Renal cortex interstitium (tissue), 15 donors: ENCODE data around the gene ZNF146. TPM values are rescaled to one million over a fixed set of nuclear protein-coding genes. Genes with fewer than 3 reads are reported as not detected.
"Not testable (repeated sequence)": the region's sequence is repeated elsewhere in the genome, so short reads cannot be mapped to it uniquely, and the experiment has no call there.

Source experiments
- DNase-seq, 11 donors: peaks; one replicate each; pipeline ENCODE4 v3.0.0-alpha.2; 2013; ENCODE audit warnings: low read depth in 9 of 11, low spot score in 4 of 11; ENCODE audit errors: extremely low read depth in 1 of 11
- long read RNA-seq, 16 experiments: transcript quantifications; one replicate each; lab custom pipeline, GENCODE V29; 2026
- polyA plus RNA-seq, 3 donors: library from polyadenylated mRNA; unstranded; fragments of 120-200 nt; gene quantifications; one replicate each; pipeline ENCODE4 v1.2.1, GENCODE V29; 2013; ENCODE audit not compliant: insufficient read length in 3 of 3

Gene ZNF146
- polyA plus RNA-seq = 100 to 1,000 TPM; 123 to 168 (median 139) TPM
- long read RNA-seq, donor 1, transcript ZNF146-201 (4 exons, 3,326 nt) = minor isoform, 7 of 22 reads
- long read RNA-seq, donor 1, transcript ZNF146-202 (3 exons, 3,780 nt) = major isoform, 10 of 22 reads
- long read RNA-seq, donor 1, partial matches to known transcripts = 0 of 22 reads
- long read RNA-seq, donor 1, other reads (novel, unspliced or antisense) = 0 of 22 reads
- long read RNA-seq, donor 2, transcript ZNF146-202 (3 exons, 3,780 nt) = minor isoform, 7 of 45 reads
- long read RNA-seq, donor 2, transcript ZNF146-201 (4 exons, 3,326 nt) = major isoform, 15 of 45 reads
- long read RNA-seq, donor 2, partial matches to known transcripts = 19 of 45 reads
- long read RNA-seq, donor 2, other reads (novel, unspliced or antisense) = 0 of 45 reads
- long read RNA-seq, donor 3, transcript ZNF146-201 (4 exons, 3,326 nt) = major isoform, 29 of 51 reads
- long read RNA-seq, donor 3, transcript ZNF146-205 (3 exons, 533 nt) = minor isoform, 7 of 51 reads
- long read RNA-seq, donor 3, transcript ZNF146-202 (3 exons, 3,780 nt) = minor isoform, 13 of 51 reads
- long read RNA-seq, donor 3, partial matches to known transcripts = 0 of 51 reads
- long read RNA-seq, donor 3, other reads (novel, unspliced or antisense) = 0 of 51 reads
- long read RNA-seq, donor 4, transcript ZNF146-202 (3 exons, 3,780 nt) = major isoform, 9 of 19 reads
- long read RNA-seq, donor 4, transcript ZNF146-201 (4 exons, 3,326 nt) = minor isoform, 6 of 19 reads
- long read RNA-seq, donor 4, partial matches to known transcripts = 0 of 19 reads
- long read RNA-seq, donor 4, other reads (novel, unspliced or antisense) = 0 of 19 reads
- long read RNA-seq, donor 5, transcript ZNF146-202 (3 exons, 3,780 nt) = minor isoform, 7 of 47 reads
- long read RNA-seq, donor 5, transcript ZNF146-201 (4 exons, 3,326 nt) = major isoform, 20 of 47 reads
- long read RNA-seq, donor 5, partial matches to known transcripts = 8 of 47 reads
- long read RNA-seq, donor 5, other reads (novel, unspliced or antisense) = 5 of 47 reads
- long read RNA-seq, donor 6, transcript ZNF146-202 (3 exons, 3,780 nt) = minor isoform, 9 of 40 reads
- long read RNA-seq, donor 6, transcript ZNF146-201 (4 exons, 3,326 nt) = major isoform, 16 of 40 reads
- long read RNA-seq, donor 6, partial matches to known transcripts = 10 of 40 reads
- long read RNA-seq, donor 6, other reads (novel, unspliced or antisense) = 0 of 40 reads
- long read RNA-seq, donor 7, transcript ZNF146-201 (4 exons, 3,326 nt) = major isoform, 16 of 30 reads
- long read RNA-seq, donor 7, transcript ZNF146-202 (3 exons, 3,780 nt) = minor isoform, 9 of 30 reads
- long read RNA-seq, donor 7, partial matches to known transcripts = 0 of 30 reads
- long read RNA-seq, donor 7, other reads (novel, unspliced or antisense) = 0 of 30 reads
- long read RNA-seq, donor 8, transcript ZNF146-202 (3 exons, 3,780 nt) = minor isoform, 19 of 42 reads
- long read RNA-seq, donor 8, transcript ZNF146-201 (4 exons, 3,326 nt) = major isoform, 20 of 42 reads
- long read RNA-seq, donor 8, partial matches to known transcripts = 0 of 42 reads
- long read RNA-seq, donor 8, other reads (novel, unspliced or antisense) = 0 of 42 reads
- long read RNA-seq, donor 9, transcript ZNF146-202 (3 exons, 3,780 nt) = minor isoform, 5 of 29 reads
- long read RNA-seq, donor 9, transcript ZNF146-201 (4 exons, 3,326 nt) = major isoform, 6 of 29 reads
- long read RNA-seq, donor 9, partial matches to known transcripts = 0 of 29 reads
- long read RNA-seq, donor 9, other reads (novel, unspliced or antisense) = 12 of 29 reads
- long read RNA-seq, donor 10, transcript ZNF146-202 (3 exons, 3,780 nt) = minor isoform, 11 of 31 reads
- long read RNA-seq, donor 10, transcript ZNF146-201 (4 exons, 3,326 nt) = major isoform, 13 of 31 reads
- long read RNA-seq, donor 10, partial matches to known transcripts = 0 of 31 reads
- long read RNA-seq, donor 10, other reads (novel, unspliced or antisense) = 0 of 31 reads
- long read RNA-seq, donor 11, transcript ZNF146-201 (4 exons, 3,326 nt) = major isoform, 10 of 15 reads
- long read RNA-seq, donor 11, partial matches to known transcripts = 0 of 15 reads
- long read RNA-seq, donor 11, other reads (novel, unspliced or antisense) = 0 of 15 reads
- long read RNA-seq, donor 12, partial matches to known transcripts = 0 of 9 reads
- long read RNA-seq, donor 12, other reads (novel, unspliced or antisense) = 0 of 9 reads
- long read RNA-seq, donor 13, transcript ZNF146-201 (4 exons, 3,326 nt) = major isoform, 34 of 77 reads
- long read RNA-seq, donor 13, transcript ZNF146-205 (3 exons, 533 nt) = minor isoform, 11 of 77 reads
- long read RNA-seq, donor 13, transcript ZNF146-202 (3 exons, 3,780 nt) = minor isoform, 26 of 77 reads
- long read RNA-seq, donor 13, partial matches to known transcripts = 5 of 77 reads
- long read RNA-seq, donor 13, other reads (novel, unspliced or antisense) = 0 of 77 reads
- long read RNA-seq, donor 14, transcript ZNF146-201 (4 exons, 3,326 nt) = minor isoform, 7 of 23 reads
- long read RNA-seq, donor 14, transcript ZNF146-202 (3 exons, 3,780 nt) = major isoform, 13 of 23 reads
- long read RNA-seq, donor 14, partial matches to known transcripts = 0 of 23 reads
- long read RNA-seq, donor 14, other reads (novel, unspliced or antisense) = 0 of 23 reads
- long read RNA-seq, donor 15, transcript ZNF146-201 (4 exons, 3,326 nt) = major isoform, 8 of 15 reads
- long read RNA-seq, donor 15, partial matches to known transcripts = 0 of 15 reads
- long read RNA-seq, donor 15, other reads (novel, unspliced or antisense) = 0 of 15 reads
- long read RNA-seq, donor 16, transcript ZNF146-205 (3 exons, 533 nt) = minor isoform, 5 of 92 reads
- long read RNA-seq, donor 16, transcript ZNF146-204 (2 exons, 571 nt) = minor isoform, 8 of 92 reads
- long read RNA-seq, donor 16, transcript ZNF146-202 (3 exons, 3,780 nt) = minor isoform, 21 of 92 reads
- long read RNA-seq, donor 16, transcript ZNF146-201 (4 exons, 3,326 nt) = major isoform, 36 of 92 reads
- long read RNA-seq, donor 16, partial matches to known transcripts = 22 of 92 reads
- long read RNA-seq, donor 16, other reads (novel, unspliced or antisense) = 0 of 92 reads

DNA sequence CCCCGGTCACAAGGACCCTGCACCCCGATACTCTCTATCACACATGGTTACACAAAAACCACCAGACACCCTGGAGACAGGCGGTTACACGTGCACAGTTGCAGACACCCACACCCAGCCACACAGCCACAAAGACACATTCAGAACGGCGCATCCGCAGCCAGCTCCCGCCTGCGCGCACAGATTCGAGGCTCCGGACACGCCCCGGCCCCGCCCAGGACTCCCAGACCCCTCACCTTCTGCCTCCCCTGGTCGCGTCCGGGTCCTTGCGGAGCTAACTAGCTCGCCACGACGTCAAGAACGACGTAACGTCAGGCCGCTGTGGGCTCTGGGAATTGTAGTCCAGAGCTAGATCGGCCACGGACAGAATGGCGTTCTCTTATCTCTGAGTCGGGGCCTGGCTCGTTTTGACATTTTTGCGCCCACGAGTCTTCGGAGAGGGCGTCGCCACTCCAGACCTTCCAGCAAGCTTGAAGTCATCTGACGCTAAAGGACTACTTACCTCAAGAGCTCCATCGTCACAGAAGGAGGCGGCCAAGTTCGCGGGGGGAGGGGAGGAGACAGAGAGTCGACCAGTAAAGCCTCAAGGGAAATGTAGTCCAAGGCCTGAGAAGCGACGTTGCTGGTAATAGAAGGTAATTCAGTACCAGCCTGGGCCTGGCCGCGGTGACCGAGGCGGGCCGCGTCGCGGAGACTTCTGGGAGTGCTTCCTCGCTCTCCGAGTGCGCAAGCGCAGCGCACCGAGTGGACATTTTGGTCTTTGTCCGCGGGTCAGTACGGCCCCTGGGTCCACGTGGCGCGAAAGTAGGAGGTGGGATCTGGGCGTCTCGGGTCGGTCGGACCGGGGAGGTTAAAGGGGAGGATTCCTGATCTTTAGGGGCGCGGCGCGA, at the start of gene ZNF146, which contains the start of gene ZNF565:
ZNF146 (plus strand) TSS at position 721 of the 890 bp plus-strand sequence. CDS start 21,335 bp downstream, outside the sequence.
ZNF565 (minus strand) TSS at position 280 of the 890 bp plus-strand sequence. CDS start 12,680 bp downstream, outside the sequence.
- peak; percentile 95 to 99 (median 97) for DNase-seq

DNA sequence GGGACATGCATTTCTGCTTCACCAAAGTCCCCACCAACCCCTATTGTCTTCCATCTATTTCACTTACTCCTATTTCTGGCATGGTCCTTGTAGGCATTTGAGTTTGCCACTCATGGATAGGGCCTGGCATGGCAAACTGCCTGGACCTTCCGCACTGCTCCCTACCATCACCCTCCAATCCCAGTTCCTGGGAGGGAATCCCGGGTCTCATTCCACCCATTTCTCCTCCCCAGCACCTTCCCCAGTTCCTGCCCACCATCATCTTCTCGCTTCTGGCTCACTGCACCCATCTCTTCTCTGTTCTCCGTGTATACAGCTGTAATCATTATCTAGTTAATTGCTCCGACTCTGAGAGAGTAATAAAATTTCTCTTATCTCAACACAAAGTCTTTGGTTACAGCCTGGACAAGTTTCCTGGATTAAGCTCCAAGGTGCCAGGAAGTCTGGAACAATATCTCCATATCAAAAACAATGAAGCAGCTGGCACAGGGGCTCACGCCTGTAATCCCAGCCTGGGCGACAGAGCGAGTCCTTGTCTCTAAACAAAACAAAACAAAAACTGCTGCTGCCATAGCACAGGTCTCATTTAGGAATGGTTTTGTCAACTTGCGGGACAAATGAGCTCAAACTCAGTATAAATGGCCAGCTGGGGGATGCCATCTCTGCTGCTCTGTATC, 45.7 kb upstream of the ZNF146 start:
- DNase-seq = peak in 7 of 11 donors; percentile 30 to 70 (median 57)

DNA sequence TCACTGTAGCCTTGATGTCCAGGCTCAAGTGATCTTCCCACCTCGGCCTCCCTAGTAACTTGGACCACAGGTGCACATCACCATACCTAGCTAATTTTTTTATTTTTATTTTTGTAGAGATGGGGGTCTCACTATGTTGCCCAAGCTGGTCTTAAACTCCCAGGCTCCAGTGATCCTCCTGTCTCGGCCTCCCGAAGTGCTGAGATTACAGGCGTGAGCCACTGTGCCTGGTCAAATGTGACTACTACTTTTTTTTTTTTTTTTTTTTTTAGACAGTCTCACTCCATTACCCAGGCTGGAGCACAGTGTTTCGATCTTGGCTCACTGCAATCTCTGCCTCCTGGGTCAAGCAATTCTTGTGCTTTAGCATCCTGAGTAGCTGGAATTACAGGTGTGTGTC, 42.1 kb upstream of the ZNF146 start:
- no peak for DNase-seq

DNA sequence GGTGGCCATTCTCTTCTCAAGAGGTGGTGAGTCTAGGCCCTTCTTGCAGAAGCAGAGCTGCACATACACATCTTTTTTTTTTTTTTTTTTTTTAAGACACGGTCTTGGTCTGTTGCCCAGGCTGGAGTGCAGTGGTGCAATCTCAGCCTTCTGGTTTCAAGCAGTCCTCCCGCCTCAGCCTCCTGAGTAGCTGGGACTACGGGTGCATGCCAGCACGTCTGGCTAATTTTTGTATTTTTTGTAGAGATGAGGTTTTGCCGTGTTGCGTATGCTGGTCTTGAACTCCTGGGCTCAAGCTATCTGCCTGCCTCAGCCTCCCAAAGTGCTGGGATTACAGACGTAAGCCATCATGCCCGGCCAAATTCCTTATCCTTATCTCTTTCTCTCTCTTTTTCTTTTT, 41.1 kb upstream of the ZNF146 start:
- not testable (repeated sequence) for DNase-seq

DNA sequence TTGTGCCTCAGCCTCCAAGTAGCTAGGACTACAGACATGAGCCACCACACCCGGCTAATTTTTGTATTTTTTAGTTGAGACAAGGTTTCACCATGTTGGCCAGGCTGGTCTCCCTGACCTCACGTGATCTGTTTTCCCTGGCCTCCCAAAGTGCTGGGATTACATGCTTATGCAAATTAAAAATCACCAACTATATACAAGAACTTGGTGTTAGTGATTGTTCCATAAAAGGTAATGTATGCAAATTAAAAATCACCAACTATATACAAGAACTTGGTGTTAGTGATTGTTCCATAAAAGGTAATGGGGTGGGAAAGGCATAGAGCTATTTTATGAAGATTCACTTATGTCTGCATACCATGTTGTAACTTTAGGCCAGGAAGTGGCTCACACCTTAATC, 35.8 kb upstream of the ZNF146 start:
- not testable (repeated sequence) for DNase-seq

DNA sequence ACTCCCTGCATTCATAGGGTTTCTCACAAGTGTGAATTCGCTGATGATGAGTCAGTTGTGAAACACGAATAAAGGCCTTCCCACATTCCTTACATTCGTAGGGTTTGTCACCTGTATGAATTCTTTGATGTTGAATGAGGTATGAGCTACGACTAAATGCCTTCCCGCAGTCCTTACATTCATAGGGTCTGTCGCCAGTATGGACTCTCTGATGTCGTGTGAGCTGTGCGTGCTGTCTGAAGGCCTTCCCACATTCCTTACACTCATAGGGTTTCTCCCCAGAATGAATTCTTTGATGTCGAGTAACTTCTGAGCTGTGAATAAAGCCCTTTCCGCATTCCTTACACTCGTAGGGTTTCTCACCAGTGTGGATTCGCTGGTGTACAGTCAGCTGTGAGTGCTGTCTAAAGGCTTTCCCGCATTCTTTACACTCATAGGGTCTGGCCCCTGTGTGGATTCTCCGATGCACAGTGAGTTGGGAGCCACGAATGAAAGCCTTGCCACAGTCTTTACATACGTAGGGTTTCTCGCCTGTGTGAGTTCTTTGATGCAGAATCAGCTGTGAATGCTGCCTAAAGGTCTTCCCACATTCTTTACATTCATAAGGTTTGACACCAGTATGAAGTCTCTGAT, 32.2 kb upstream of the ZNF146 start:
- no peak for DNase-seq

DNA sequence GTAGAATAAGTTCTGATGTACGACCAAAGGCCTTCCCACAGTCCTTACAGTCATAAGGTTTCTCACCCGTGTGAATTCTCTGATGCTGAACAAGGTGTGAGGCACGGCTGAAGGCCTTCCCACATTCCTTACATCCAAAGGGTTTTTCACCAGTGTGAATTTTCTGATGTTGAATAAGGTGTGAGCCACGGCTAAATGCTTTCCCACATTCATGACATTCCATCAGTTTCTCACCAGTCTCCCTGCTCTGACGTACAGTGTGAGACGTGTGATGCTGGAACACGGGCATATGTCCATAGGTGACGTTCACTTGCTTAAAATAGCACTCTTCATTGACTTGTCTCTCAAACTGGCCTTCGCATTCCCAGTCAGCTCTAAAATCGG, 31.7 kb upstream of the ZNF146 start:
- no peak for DNase-seq

DNA sequence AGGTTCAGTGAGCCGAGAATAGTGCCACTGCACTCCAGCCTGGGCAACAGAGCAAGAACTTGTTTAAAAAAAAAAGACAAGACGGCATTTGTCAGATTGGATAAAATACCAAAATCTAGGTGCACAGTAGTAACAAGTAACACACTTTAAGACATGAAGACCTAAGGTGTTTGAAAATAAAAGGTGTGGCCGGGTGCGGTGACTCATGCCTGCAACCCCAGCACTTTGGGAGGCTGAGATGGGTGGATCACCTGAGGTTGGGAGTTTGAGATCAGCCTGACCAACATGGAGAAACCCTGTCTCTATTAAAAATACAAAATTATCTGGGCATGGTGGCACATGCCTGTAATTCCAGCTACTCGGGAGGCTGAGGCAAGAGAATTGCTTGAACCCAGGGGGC, 28.2 kb upstream of the ZNF146 start:
- DNase-seq = not testable (repeated sequence)

DNA sequence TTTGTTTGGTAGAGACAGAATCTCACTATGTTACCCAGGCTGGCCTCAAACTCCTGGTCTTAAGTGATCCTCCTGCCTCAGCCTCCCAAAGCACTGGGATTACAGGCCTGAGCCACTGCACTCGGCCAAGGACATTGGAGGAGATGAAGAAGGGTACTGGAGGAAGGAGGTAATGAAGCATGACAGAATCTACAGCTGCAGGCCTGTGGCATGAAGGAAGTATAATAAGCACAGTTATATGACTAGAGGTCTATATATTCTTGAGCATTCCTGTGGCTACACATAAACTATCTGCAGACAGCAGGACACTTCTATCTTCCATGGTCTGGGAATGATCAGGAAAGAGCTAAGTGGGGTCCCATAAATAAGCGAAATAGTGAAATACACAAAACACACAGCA, 18.7 kb upstream of the ZNF146 start:
- no peak for DNase-seq

DNA sequence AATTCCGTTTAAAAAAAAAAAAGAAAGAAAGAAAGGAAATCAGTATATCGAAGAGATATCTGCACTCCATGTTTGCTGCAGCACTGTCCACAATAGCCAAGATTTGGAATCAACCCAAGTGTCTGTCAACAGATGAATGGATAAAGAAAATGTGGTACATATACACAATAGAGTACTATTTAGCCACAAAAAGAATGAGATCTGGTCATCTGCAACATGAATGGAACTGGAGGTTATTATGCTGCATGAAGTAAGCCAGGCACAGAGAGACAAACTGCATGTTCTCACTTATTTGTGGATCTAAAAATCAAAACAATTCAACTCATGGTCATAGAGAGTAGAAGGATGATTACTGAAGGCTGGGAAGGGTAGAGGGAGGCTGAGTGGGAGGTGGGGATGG, 16.8 kb upstream of the ZNF146 start:
- DNase-seq = no peak

DNA sequence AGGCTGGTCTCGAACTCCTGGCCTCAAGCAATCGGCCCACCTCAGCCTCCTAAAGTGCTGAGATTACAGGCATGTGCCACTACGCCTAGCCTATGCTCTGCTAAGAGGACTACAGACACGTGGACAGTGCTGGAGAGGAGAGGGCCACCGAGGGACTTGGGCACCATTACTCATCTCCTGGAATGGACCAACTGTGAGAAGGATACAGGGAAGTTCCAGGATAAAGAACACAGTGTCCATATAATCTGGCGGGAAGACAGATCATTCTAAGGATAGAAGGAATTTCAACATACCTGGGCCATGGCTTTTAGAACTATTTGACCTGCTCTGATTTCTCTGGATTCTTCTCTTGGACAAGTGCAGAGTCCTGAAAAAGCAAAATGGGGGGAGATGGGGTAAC, 13.2 kb upstream of the ZNF146 start:
- no peak for DNase-seq

DNA sequence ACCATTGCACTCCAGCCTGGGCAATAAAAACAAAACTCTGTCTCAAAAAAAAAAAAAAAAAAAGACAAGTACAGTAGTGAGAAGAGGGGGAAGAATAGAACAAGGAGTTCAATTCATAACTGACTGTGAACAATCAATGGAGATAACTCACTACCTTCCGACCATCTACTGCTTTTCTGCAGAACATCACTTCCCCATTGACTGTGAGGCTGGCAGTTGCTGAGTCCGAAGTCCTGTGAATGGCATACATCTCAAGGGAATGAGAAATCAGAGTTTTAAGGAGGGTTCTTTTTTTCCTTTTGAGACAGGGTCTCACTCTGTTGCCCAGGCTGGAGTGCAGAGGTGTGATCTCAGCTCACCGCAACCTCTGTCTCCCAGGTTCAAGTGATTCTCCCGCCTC, 11.6 kb upstream of the ZNF146 start:
- no peak for DNase-seq

DNA sequence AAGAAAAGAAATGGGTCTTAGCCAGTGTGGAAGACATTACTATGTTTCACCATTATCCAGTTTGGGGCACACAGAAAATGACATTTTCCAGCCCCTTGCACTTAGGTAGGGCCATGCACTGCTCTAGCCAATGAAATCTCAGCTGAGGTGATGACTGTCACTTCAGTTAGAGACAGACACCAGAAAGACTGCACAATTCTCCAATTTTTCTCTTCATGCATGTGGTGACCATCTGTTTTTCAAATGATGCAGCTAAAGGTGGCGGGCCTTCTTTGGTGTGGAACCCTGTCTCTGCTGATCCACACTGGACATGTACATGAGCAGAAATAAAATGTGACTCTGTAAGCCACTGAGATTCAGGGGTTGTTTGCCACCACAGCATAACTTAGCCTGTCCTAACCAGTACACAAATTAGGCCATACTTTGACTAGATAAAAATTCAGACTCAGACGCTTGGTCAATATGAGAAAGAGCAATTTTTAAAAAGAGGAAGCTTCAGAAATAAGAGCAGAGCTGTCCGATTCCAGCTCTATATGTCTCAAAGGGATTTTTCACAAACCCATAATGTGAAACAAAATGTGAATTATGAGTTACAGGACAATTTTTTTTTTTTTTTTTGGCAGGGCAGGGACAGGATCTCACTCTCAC, 7.2 kb upstream of the ZNF146 start:
- no peak for DNase-seq
